RWPE1 (cell line): ENCODE results near the gene SLC9A9.

Experiments used
- CTCF ChIA-PET: fragments of 350-600 bp; sonication (Branson Sonifier 250); formaldehyde crosslinking; extraction: SDS; loops from one replicate; lab custom pipeline; 2021; lab: Yijun Ruan, JAX
- POLR2A ChIA-PET: fragments of 400-600 bp; formaldehyde crosslinking; extraction: SDS; loops from one replicate; lab custom pipeline; 2020; ENCODE audit warnings: antibody characterized with exemption; ENCODE audit not compliant: low non-redundant PET; lab: Yijun Ruan, JAX
- DNase-seq: peaks from one replicate; pipeline ENCODE4 v3.0.0; 2012; ENCODE audit warnings: low spot score
- H3K27ac ChIP-seq: fragments of 450-650 bp; 2 replicates; pipeline ENCODE4 v1.5.1; 2017
- CTCF ChIP-seq: fragments of 450-650 bp; conservative IDR thresholded peaks from 2 replicates; pipeline ENCODE4 v1.5.1; 2017; ENCODE audit warnings: low read depth, mild to moderate bottlenecking

SLC9A9 gene

GRCh38 chr3:143597774-143598652, 250.3 kb downstream of the SLC9A9 start:
- ChIA-PET CTCF (interaction anchor here (0.8 kb wide), 1 partner anchor 119 kb away, joined by 3 read pairs; no protein-coding TSS in a partner anchor), POLR2A (no interaction called here)
- H3K27ac ChIP-seq = no peak overlapping the region
- TF ChIP-seq CTCF = no peak
- no peak for DNase-seq

GRCh38 chr3:143596957-143597642, 251.2 kb downstream of the SLC9A9 start:
- ChIA-PET POLR2A (no interaction called here), CTCF (no interaction called here)
- no peak for DNase-seq
- no peak for TF ChIP-seq CTCF
- no peak overlapping the region for H3K27ac ChIP-seq

- no peak for TF ChIP-seq CTCF
- DNase-seq = no peak
- CTCF ChIA-PET = no interaction called here
- POLR2A ChIA-PET = no interaction called here
- H3K27ac ChIP-seq = no peak overlapping the region
Observed at GRCh38 chr3:143595456-143596077, 252.7 kb downstream of the SLC9A9 start.

- ChIA-PET CTCF (no interaction called here), POLR2A (no interaction called here)
- H3K27ac ChIP-seq = no peak overlapping the region
- no peak for TF ChIP-seq CTCF
- DNase-seq = no peak
Observed at GRCh38 chr3:143594206-143594605, 254.1 kb downstream of the SLC9A9 start.

- CTCF ChIA-PET = interaction anchor here (0.5 kb wide), 1 partner anchor 223 kb away, joined by 3 read pairs; no protein-coding TSS in a partner anchor
- no peak overlapping the region for H3K27ac ChIP-seq
- no peak for DNase-seq
- no peak for TF ChIP-seq CTCF
- POLR2A ChIA-PET = no interaction called here
Observed at GRCh38 chr3:143590660-143591059, 257.6 kb downstream of the SLC9A9 start.

GRCh38 chr3:143586576-143586975, 261.7 kb downstream of the SLC9A9 start:
- POLR2A ChIA-PET = no interaction called here
- no peak overlapping the region for H3K27ac ChIP-seq
- no peak for TF ChIP-seq CTCF
- CTCF ChIA-PET = no interaction called here
- DNase-seq = no peak
